HepG2 (cell line): ENCODE data around the gene DNAJC7. TPM values are rescaled to one million over a fixed set of nuclear protein-coding genes. Genes with fewer than 3 reads are reported as not detected.

Source experiments
- KDM2A ChIP-seq: sonication (generic); formaldehyde crosslinking; IDR thresholded peaks from 2 replicates; pipeline ENCODE4 v1.4.0; 2020; ENCODE audit warnings: low read depth, missing genetic modification reagents, borderline replicate concordance
- KLF15 ChIP-seq: sonication (generic); formaldehyde crosslinking; IDR thresholded peaks from 2 replicates; pipeline ENCODE4 v1.8.1; 2023; ENCODE audit warnings: borderline replicate concordance, mild to moderate bottlenecking, inconsistent platforms, missing genetic modification reagents, mixed read lengths
- MAFG ChIP-seq: sonication (generic); formaldehyde crosslinking; IDR thresholded peaks from 2 replicates; pipeline ENCODE4 v1.5.1; 2020; ENCODE audit warnings: mild to moderate bottlenecking, missing genetic modification reagents
- PTBP1 ChIP-seq: fragments of 200-400 bp; formaldehyde crosslinking; IDR thresholded peaks from 2 replicates; pipeline ENCODE4 v1.6.1; 2018; ENCODE audit warnings: low read length, low read depth; ENCODE audit not compliant: poor library complexity, severe bottlenecking
- RBM22 ChIP-seq: fragments of 200-400 bp; formaldehyde crosslinking; optimal IDR thresholded peaks from 2 replicates; pipeline ENCODE3; 2017; ENCODE audit warnings: mild to moderate bottlenecking, low read length, moderate library complexity
- SAFB2 ChIP-seq: sonication (generic); formaldehyde crosslinking; IDR thresholded peaks from 2 replicates; pipeline ENCODE4 v1.5.1; 2020; ENCODE audit warnings: missing genetic modification reagents, low read depth, mild to moderate bottlenecking, borderline replicate concordance
- SNRNP70 ChIP-seq: fragments of 200-400 bp; formaldehyde crosslinking; IDR thresholded peaks from 2 replicates; pipeline ENCODE4 v1.6.1; 2017; ENCODE audit warnings: mild to moderate bottlenecking, low read depth, low read length, moderate library complexity
- SUZ12 ChIP-seq: fragments of 150-350 bp; IDR thresholded peaks from 2 replicates; pipeline ENCODE4 v1.6.1; 2014; ENCODE audit warnings: low read depth, low read length
- ZEB1 ChIP-seq: IDR thresholded peaks from 2 replicates; pipeline ENCODE4 v1.6.1; 2012; ENCODE audit warnings: mild to moderate bottlenecking, low read depth, inconsistent platforms; ENCODE audit not compliant: insufficient replicate concordance
- ZNF143 ChIP-seq: sonication (generic); formaldehyde crosslinking; IDR thresholded peaks from 2 replicates; pipeline ENCODE4 v1.4.0; 2020; ENCODE audit warnings: missing genetic modification reagents
- ZNF207 ChIP-seq: fragments of 450-650 bp; IDR thresholded peaks from 2 replicates; pipeline ENCODE4 v1.6.1; 2016; ENCODE audit warnings: antibody characterized with exemption, borderline replicate concordance
- ZNF225 ChIP-seq: sonication (generic); formaldehyde crosslinking; IDR thresholded peaks from 2 replicates; pipeline ENCODE4 v1.4.0; 2020; ENCODE audit warnings: mild to moderate bottlenecking, missing genetic modification reagents
- ZNF660 ChIP-seq: sonication (generic); formaldehyde crosslinking; IDR thresholded peaks from 2 replicates; pipeline ENCODE4 v1.5.1; 2020; ENCODE audit warnings: mild to moderate bottlenecking, low read depth, missing genetic modification reagents, borderline replicate concordance
- ZNF891 ChIP-seq: sonication (generic); formaldehyde crosslinking; IDR thresholded peaks from 2 replicates; pipeline ENCODE4 v1.5.0; 2020; ENCODE audit warnings: mild to moderate bottlenecking, missing genetic modification reagents
- polyA plus RNA-seq, 8 experiments: library from polyadenylated mRNA; depleted of rRNA in 3 of 8; stranded (reverse) in 7 of 8; unstranded in 1 of 8; fragments of >200 nt; fragmentation: Illumina TruSeq in 4 of 8; extraction: Trizol in 4 of 8; gene quantifications; 2 replicates each; pipeline versions ENCODE4 v1.2.1 to v1.2.3, GENCODE V29; 2011 to 2016; ENCODE audit warnings: low read depth in 4 of 8, missing spikeins in 1 of 8, mixed read lengths in 1 of 8; ENCODE audit not compliant: insufficient read depth in 1 of 8
- total RNA-seq, 5 experiments: library from RNA; depleted of rRNA; stranded (reverse); fragments of >200 nt; fragmentation: Illumina TruSeq; extraction: Trizol; gene quantifications; 2 replicates each; pipeline ENCODE4 v1.2.3, GENCODE V29; 2016; ENCODE audit warnings: low read depth in 1 of 5
- TF ChIP-seq, protein P1 (sequence below): sonication (generic); formaldehyde crosslinking; IDR thresholded peaks from 2 replicates; pipeline ENCODE4 v1.4.0; 2020; ENCODE audit warnings: missing genetic modification reagents, borderline replicate concordance
- TF ChIP-seq, protein P2 (sequence below), 2 experiments: sonication (generic) in 1 of 2; formaldehyde crosslinking in 1 of 2; IDR thresholded peaks; 2 replicates each; pipeline versions ENCODE4 v1.4.0 to v1.6.1; 2018 to 2020; ENCODE audit warnings: missing genetic modification reagents in 2 of 2, borderline replicate concordance in 1 of 2, low read depth in 1 of 2, mild to moderate bottlenecking in 1 of 2, missing biosample characterization in 1 of 2
- TF ChIP-seq, protein P3 (sequence below): sonication (generic); formaldehyde crosslinking; IDR thresholded peaks from 2 replicates; pipeline ENCODE4 v1.4.0; 2020; ENCODE audit warnings: missing genetic modification reagents
- TF ChIP-seq, protein P4 (sequence below): sonication (generic); formaldehyde crosslinking; conservative IDR thresholded peaks from 2 replicates; pipeline ENCODE4 v1.4.0; 2020; ENCODE audit warnings: missing genetic modification reagents

Gene DNAJC7
- total and polyA plus RNA-seq, 2 of the 13 experiments (the other 11 are each of a cell fraction or from before 2014, with no cell fraction given) = 47.7 to 132 TPM

DNA sequence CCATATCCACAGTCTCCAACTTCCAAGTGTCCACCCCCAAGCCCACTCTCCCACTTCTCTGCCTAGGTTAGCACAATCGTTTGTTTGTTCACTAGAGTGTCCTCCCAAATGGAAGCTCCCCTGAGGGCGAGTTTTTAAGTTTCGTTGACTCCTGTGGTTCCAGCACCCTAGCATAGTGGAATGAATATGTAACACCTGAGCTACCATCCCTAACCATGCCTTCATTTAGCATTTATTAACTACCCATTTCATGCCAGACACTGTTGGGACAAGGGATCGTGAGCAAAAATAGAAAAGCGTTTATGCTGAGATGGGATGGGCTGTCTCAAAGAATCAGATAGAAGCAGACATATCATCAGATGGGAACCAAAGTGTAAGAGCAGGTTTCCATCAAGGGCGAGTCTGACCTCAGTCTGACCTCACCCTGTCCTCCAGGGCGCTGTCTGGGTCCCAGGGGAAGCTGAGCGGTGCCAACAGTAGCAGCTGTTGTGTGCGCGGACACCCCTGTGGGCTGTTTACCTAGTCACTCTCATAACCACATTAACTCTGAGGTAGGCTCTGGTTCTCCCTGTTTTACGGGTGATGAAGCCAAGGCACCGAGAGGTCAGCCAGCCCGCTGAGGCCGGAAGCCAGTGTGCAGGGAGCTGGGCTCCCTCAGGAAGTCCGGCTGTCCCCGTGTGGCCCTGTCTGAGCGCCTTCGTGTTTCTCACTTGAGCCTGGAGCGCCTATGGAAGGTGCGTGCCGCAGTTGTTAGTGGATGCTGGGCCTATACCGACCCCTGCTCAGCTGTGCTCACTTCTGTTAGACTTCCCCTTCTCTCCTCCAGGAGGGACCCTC is 44.5 kb downstream of the DNAJC7 start (continued):
- TF ChIP-seq, protein P1, sequence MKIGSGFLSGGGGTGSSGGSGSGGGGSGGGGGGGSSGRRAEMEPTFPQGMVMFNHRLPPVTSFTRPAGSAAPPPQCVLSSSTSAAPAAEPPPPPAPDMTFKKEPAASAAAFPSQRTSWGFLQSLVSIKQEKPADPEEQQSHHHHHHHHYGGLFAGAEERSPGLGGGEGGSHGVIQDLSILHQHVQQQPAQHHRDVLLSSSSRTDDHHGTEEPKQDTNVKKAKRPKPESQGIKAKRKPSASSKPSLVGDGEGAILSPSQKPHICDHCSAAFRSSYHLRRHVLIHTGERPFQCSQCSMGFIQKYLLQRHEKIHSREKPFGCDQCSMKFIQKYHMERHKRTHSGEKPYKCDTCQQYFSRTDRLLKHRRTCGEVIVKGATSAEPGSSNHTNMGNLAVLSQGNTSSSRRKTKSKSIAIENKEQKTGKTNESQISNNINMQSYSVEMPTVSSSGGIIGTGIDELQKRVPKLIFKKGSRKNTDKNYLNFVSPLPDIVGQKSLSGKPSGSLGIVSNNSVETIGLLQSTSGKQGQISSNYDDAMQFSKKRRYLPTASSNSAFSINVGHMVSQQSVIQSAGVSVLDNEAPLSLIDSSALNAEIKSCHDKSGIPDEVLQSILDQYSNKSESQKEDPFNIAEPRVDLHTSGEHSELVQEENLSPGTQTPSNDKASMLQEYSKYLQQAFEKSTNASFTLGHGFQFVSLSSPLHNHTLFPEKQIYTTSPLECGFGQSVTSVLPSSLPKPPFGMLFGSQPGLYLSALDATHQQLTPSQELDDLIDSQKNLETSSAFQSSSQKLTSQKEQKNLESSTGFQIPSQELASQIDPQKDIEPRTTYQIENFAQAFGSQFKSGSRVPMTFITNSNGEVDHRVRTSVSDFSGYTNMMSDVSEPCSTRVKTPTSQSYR (CRISPR knock-in tag) = no peak
- TF ChIP-seq ZNF207 (no peak), RBM22 (peak; percentile 81), SNRNP70 (no peak), KDM2A (CRISPR knock-in tag) (no peak), ZNF143 (CRISPR knock-in tag) (no peak), SAFB2 (CRISPR knock-in tag) (no peak), ZNF660 (no peak), PTBP1 (no peak), ZEB1 (no peak), MAFG (CRISPR knock-in tag) (no peak), KLF15 (CRISPR knock-in tag) (no peak), SUZ12 (no peak), ZNF891 (CRISPR knock-in tag) (no peak), ZNF225 (CRISPR knock-in tag) (no peak)
- TF ChIP-seq, protein P2, sequence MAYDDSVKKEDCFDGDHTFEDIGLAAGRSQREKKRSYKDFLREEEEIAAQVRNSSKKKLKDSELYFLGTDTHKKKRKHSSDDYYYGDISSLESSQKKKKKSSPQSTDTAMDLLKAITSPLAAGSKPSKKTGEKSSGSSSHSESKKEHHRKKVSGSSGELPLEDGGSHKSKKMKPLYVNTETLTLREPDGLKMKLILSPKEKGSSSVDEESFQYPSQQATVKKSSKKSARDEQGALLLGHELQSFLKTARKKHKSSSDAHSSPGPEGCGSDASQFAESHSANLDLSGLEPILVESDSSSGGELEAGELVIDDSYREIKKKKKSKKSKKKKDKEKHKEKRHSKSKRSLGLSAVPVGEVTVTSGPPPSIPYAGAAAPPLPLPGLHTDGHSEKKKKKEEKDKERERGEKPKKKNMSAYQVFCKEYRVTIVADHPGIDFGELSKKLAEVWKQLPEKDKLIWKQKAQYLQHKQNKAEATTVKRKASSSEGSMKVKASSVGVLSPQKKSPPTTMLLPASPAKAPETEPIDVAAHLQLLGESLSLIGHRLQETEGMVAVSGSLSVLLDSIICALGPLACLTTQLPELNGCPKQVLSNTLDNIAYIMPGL (CRISPR knock-in tag; IDR thresholded peaks at IDR 0.05; ENCODE audit: borderline replicate concordance in 1 of 2, low read depth in 1 of 2) = no peak
- TF ChIP-seq, protein P3, sequence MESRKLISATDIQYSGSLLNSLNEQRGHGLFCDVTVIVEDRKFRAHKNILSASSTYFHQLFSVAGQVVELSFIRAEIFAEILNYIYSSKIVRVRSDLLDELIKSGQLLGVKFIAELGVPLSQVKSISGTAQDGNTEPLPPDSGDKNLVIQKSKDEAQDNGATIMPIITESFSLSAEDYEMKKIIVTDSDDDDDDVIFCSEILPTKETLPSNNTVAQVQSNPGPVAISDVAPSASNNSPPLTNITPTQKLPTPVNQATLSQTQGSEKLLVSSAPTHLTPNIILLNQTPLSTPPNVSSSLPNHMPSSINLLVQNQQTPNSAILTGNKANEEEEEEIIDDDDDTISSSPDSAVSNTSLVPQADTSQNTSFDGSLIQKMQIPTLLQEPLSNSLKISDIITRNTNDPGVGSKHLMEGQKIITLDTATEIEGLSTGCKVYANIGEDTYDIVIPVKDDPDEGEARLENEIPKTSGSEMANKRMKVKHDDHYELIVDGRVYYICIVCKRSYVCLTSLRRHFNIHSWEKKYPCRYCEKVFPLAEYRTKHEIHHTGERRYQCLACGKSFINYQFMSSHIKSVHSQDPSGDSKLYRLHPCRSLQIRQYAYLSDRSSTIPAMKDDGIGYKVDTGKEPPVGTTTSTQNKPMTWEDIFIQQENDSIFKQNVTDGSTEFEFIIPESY = peak; percentile 87
- TF ChIP-seq, protein P4, sequence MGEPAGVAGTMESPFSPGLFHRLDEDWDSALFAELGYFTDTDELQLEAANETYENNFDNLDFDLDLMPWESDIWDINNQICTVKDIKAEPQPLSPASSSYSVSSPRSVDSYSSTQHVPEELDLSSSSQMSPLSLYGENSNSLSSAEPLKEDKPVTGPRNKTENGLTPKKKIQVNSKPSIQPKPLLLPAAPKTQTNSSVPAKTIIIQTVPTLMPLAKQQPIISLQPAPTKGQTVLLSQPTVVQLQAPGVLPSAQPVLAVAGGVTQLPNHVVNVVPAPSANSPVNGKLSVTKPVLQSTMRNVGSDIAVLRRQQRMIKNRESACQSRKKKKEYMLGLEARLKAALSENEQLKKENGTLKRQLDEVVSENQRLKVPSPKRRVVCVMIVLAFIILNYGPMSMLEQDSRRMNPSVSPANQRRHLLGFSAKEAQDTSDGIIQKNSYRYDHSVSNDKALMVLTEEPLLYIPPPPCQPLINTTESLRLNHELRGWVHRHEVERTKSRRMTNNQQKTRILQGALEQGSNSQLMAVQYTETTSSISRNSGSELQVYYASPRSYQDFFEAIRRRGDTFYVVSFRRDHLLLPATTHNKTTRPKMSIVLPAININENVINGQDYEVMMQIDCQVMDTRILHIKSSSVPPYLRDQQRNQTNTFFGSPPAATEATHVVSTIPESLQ (CRISPR knock-in tag) = no peak
